Prostate gland (tissue), 2 donors: ENCODE results near the gene TMEM108. TPM values are rescaled to one million over a fixed set of nuclear protein-coding genes. Genes with fewer than 3 reads are reported as not detected.

Source experiments
- DNase-seq: peaks from one replicate; pipeline ENCODE4 v3.0.0-alpha.2; 2019; ENCODE audit warnings: low spot score
- H3K27ac ChIP-seq, 2 donors: fragments of 200-600 bp; sonication (generic); 2 replicates each; pipeline ENCODE4 v1.5.1; 2017 to 2019
- H3K27me3 ChIP-seq: fragments of 200-600 bp; sonication (generic); replicated peaks from 2 replicates; pipeline ENCODE4 v1.5.1; 2019; ENCODE audit not compliant: insufficient read depth
- H3K36me3 ChIP-seq, 2 donors: fragments of 200-600 bp; sonication (generic); 1 replicate in 1 of 2; 2 replicates in 1 of 2; pipeline versions ENCODE4 v1.5.1 to v1.8.1; 2017 to 2019
- H3K4me1 ChIP-seq: fragments of 200-600 bp; sonication (generic); replicated peaks from 2 replicates; pipeline ENCODE4 v1.5.1; 2019
- H3K4me3 ChIP-seq, 2 donors: fragments of 200-600 bp; sonication (generic); 2 replicates each; pipeline ENCODE4 v1.5.1; 2017 to 2019
- H3K9me3 ChIP-seq: fragments of 200-600 bp; sonication (generic); 2 replicates; pipeline ENCODE4 v1.5.1; 2017
- POLR2A ChIP-seq: fragments of 450-650 bp; IDR thresholded peaks from one replicate; pipeline ENCODE4 v1.6.1; 2016; ENCODE audit warnings: antibody characterized with exemption, mild to moderate bottlenecking
- POLR2AphosphoS5 ChIP-seq: sonication (generic); formaldehyde crosslinking; IDR thresholded peaks from one replicate; pipeline ENCODE4 v1.6.1; 2017; ENCODE audit warnings: antibody characterized with exemption
- WGBS: methylation state at CpG from one replicate; pipeline ENCODE4 v1.1.5; 2018; 5-methylcytosine and 5-hydroxymethylcytosine counted together
- intact Hi-C: fragments of 100-400 bp; cut with DNase I; formaldehyde crosslinking; loops from one replicate; pipeline ENCODE4 v1.14.2; 2022
- total RNA-seq, 2 donors: library from RNA; depleted of rRNA; stranded (reverse); fragments of >200 nt; gene quantifications; one replicate each; pipeline ENCODE4 v1.1.0, GENCODE V29; 2016
- TF ChIP-seq, protein P1 (sequence below), 4 experiments: fragments of 200-600 bp in 2 of 4; fragments of 450-650 bp in 2 of 4; sonication (generic) in 2 of 4; IDR thresholded peaks; 1 replicate in 3 of 4; 2 replicates in 1 of 4; pipeline ENCODE4 v1.5.1; 2016 to 2019; ENCODE audit warnings: antibody characterized with exemption in 4 of 4, mild to moderate bottlenecking in 2 of 4, moderate library complexity in 2 of 4

Gene TMEM108
- total RNA-seq, 2 donors from 2014 or later, result 8.1 TPM; not detected in 1

DNA sequence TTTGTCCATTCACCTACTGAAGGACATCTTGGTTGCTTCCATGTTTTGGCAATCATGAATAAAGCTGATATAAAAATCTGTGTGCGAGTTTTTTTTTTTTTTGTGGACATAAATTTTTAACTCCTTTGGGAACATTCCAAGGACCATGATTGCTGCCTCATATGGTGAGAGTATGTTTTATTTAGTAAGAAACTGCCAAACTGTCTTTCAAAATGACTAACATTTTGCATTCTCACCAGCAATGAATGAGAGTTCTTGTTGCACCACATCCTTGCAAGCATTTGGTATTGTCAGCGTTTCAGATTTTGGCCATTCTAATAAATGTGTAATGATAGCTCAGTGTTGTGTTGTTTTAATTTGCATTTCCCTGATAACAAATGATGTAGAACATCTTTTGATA is 12.7 kb downstream of the TMEM108 start:
- no peaks in the 10 kb centered on the region for H3K36me3 ChIP-seq
- intact Hi-C loops, result no loop called here
- no peak for DNase-seq
- H3K4me3 ChIP-seq, result no peak overlapping the region
- H3K4me1 ChIP-seq, result no peaks in the 10 kb centered on the region
- TF ChIP-seq POLR2AphosphoS5, result no peak
- no peak for TF ChIP-seq POLR2A
- TF ChIP-seq, protein P1, sequence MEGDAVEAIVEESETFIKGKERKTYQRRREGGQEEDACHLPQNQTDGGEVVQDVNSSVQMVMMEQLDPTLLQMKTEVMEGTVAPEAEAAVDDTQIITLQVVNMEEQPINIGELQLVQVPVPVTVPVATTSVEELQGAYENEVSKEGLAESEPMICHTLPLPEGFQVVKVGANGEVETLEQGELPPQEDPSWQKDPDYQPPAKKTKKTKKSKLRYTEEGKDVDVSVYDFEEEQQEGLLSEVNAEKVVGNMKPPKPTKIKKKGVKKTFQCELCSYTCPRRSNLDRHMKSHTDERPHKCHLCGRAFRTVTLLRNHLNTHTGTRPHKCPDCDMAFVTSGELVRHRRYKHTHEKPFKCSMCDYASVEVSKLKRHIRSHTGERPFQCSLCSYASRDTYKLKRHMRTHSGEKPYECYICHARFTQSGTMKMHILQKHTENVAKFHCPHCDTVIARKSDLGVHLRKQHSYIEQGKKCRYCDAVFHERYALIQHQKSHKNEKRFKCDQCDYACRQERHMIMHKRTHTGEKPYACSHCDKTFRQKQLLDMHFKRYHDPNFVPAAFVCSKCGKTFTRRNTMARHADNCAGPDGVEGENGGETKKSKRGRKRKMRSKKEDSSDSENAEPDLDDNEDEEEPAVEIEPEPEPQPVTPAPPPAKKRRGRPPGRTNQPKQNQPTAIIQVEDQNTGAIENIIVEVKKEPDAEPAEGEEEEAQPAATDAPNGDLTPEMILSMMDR (IDR thresholded peaks at IDR 0.05), result no peak
- no peaks in the 10 kb centered on the region for H3K27me3 ChIP-seq
- no peak overlapping the region for H3K27ac ChIP-seq
- H3K9me3 ChIP-seq, result no peaks in the 10 kb centered on the region
- 94% methylated on average over 2 of the region's 2 CpGs for WGBS

DNA sequence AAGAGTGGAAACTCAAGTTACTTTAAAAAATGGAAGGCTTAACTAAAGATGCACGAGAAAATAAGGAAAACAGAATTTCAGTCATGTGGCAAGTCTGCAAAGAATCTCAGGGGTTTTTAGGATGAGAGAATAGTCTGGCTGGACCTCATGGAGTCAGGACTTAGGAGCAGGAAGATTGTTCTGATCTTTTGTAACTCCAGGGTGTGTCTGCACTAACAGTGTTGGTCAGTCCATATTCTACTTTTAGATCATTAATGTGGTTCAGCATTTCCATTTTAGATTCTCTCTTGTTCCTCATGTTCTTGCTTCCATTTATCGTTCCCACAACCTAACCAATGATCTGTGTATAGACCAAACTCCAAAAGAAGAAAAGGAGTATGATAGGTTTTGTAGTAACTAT is 15.3 kb downstream of the TMEM108 start:
- H3K9me3 ChIP-seq, result no peaks in the 10 kb centered on the region
- no peak overlapping the region for H3K4me3 ChIP-seq
- intact Hi-C loops, result no loop called here
- TF ChIP-seq POLR2AphosphoS5, result no peak
- TF ChIP-seq, protein P1 (IDR thresholded peaks at IDR 0.05), result no peak
- no peak for TF ChIP-seq POLR2A
- H3K4me1 ChIP-seq, result no peaks in the 10 kb centered on the region
- no peaks in the 10 kb centered on the region for H3K27me3 ChIP-seq
- DNase-seq, result no peak
- 86% methylated on average over 2 of the region's 2 CpGs for WGBS
- no peaks in the 10 kb centered on the region for H3K36me3 ChIP-seq
- no peak overlapping the region for H3K27ac ChIP-seq

DNA sequence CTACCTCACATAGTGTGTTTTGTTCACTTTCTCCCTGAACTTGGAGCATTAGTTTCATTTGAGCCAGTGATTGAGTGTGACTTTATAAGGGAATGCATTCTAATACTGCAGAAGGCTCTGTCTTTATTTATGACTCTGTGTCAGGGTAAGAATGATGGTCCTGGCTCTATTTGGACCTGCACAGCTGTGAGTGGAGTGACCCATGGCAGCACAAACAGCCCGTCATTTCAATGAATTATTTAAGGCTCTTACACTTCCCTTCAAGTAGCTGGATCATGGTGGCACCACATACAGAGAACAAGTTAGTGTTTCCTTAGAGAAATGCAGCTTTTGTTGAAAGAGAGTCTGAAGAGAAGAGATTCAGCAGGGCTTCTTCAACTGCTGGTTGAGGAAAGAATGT is 16.4 kb downstream of the TMEM108 start:
- Histone ChIP-seq H3K27ac (no peak overlapping the region), H3K36me3 (no peaks in the 10 kb centered on the region), H3K27me3 (no peaks in the 10 kb centered on the region), H3K4me1 (no peaks in the 10 kb centered on the region), H3K9me3 (no peaks in the 10 kb centered on the region), H3K4me3 (no peak overlapping the region)
- DNase-seq, result no peak
- intact Hi-C loops, result no loop called here
- TF ChIP-seq POLR2AphosphoS5 (no peak), POLR2A (no peak)
- TF ChIP-seq, protein P1 (IDR thresholded peaks at IDR 0.05), result no peak
- 71% methylated on average over 1 of the region's 1 CpG for WGBS

DNA sequence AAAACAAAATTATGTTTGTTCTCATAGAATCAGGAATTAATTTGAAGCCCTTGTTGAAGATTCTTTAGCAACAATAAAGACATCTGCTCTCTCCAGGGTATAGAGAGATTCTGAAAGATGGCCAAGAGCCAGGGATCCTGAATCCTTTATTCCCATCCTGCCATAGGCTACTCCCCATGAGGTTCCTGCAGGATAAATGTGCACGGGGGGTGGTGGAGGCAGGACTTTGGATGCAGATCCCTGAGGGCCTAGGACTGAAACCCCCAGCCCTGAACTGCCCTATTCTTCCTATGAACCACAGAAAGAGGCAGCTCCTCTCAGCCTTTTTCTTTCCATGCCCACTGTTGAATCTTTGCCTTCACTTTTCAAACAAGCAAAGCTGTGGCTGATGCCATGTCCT is 17.1 kb downstream of the TMEM108 start:
- no peak for DNase-seq
- TF ChIP-seq POLR2A (no peak), POLR2AphosphoS5 (no peak)
- TF ChIP-seq, protein P1 (IDR thresholded peaks at IDR 0.05), result no peak
- 40% methylated on average over 1 of the region's 1 CpG for WGBS
- no peaks in the 10 kb centered on the region for H3K36me3 ChIP-seq
- H3K27ac ChIP-seq, result no peak overlapping the region
- H3K27me3 ChIP-seq, result no peaks in the 10 kb centered on the region
- H3K4me1 ChIP-seq, result no peaks in the 10 kb centered on the region
- no peak overlapping the region for H3K4me3 ChIP-seq
- H3K9me3 ChIP-seq, result no peaks in the 10 kb centered on the region
- intact Hi-C loops, result no loop called here

DNA sequence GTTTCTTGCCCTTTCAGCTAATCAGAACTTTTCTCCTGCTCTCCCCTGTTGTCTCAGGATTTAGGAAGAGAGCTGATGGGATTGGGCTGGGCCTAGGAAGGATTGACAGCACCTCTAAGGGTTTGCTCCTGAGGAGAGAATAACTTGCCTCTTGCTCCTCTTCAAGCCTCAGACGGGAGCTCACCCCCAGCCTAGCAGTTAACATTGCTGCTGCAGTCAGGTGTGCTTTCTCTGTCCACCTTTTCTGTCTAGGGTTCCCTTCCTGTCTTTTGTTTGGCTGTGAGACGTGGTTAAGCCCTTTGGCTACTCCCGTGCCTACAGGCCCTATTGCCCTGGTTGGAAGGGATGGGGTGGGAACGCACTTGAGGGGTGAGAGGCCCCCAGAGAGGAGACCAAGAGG is 20.1 kb downstream of the TMEM108 start:
- no peaks in the 10 kb centered on the region for H3K36me3 ChIP-seq
- WGBS, result 90% methylated on average over 4 of the region's 4 CpGs
- no peaks in the 10 kb centered on the region for H3K4me1 ChIP-seq
- H3K4me3 ChIP-seq, result no peak overlapping the region
- no peaks in the 10 kb centered on the region for H3K27me3 ChIP-seq
- intact Hi-C loops, result no loop called here
- TF ChIP-seq POLR2A (no peak), POLR2AphosphoS5 (no peak)
- TF ChIP-seq, protein P1 (IDR thresholded peaks at IDR 0.05), result no peak
- no peak for DNase-seq
- no peaks in the 10 kb centered on the region for H3K9me3 ChIP-seq
- no peak overlapping the region for H3K27ac ChIP-seq
